SK-N-MC (cell line): ENCODE data around the gene RGL1.

ENCODE experiments used
- EZH2 ChIP-seq: fragments of 200-600 bp; sonication (generic); IDR thresholded peaks from one replicate; pipeline ENCODE4 v1.6.1; 2017; ENCODE audit warnings: antibody characterized with exemption
- FOXP2 ChIP-seq: optimal IDR thresholded peaks from 2 replicates; pipeline ENCODE3; 2011; ENCODE audit warnings: mild to moderate bottlenecking, moderate library complexity; ENCODE audit not compliant: insufficient read depth; ENCODE audit errors: extremely low read length, control extremely low read depth
- POLR2AphosphoS5 ChIP-seq: IDR thresholded peaks from 2 replicates; pipeline ENCODE4 v1.6.1; 2012; ENCODE audit warnings: mild to moderate bottlenecking, low read depth, low read length, borderline replicate concordance

- TF ChIP-seq EZH2 (no peak), POLR2AphosphoS5 (no peak), FOXP2 (no peak)
These were observed 141.3 kb downstream of the RGL1 start for GRCh38 chr1:183946320-183946613.
